WTC11 (cell line): Measurements from ENCODE around the gene DBN1. TPM values are rescaled to one million over a fixed set of nuclear protein-coding genes. Genes with fewer than 3 reads are reported as not detected.

Source experiments
- ARID4B ChIP-seq: sonication (generic); formaldehyde crosslinking; IDR thresholded peaks from 2 replicates; pipeline ENCODE4 v1.8.0; 2023; ENCODE audit warnings: missing genetic modification reagents, mild to moderate bottlenecking, borderline replicate concordance
- E2F4 ChIP-seq: sonication (generic); formaldehyde crosslinking; IDR thresholded peaks from 2 replicates; pipeline ENCODE4 v1.8.1; 2022; ENCODE audit warnings: low read depth, mild to moderate bottlenecking, moderate library complexity, missing genetic modification reagents, borderline replicate concordance
- ELF4 ChIP-seq: sonication (generic); formaldehyde crosslinking; IDR thresholded peaks from 2 replicates; pipeline ENCODE4 v1.8.1; 2022; ENCODE audit warnings: low read depth, mild to moderate bottlenecking, moderate library complexity, missing genetic modification reagents
- ERG ChIP-seq: fragments of 250-450 bp; sonication (Bioruptor Pico); IDR thresholded peaks from 2 replicates; pipeline ENCODE4 v1.8.0; 2021; ENCODE audit warnings: mild to moderate bottlenecking
- ETV6 ChIP-seq: sonication (generic); formaldehyde crosslinking; IDR thresholded peaks from 2 replicates; pipeline ENCODE4 v1.8.1; 2022; ENCODE audit warnings: mild to moderate bottlenecking, missing genetic modification reagents
- FOXK1 ChIP-seq: sonication (generic); formaldehyde crosslinking; IDR thresholded peaks from 2 replicates; pipeline ENCODE4 v1.8.0; 2022; ENCODE audit warnings: mild to moderate bottlenecking, moderate library complexity, missing genetic modification reagents
- FOXP4 ChIP-seq: sonication (generic); formaldehyde crosslinking; IDR thresholded peaks from 2 replicates; pipeline ENCODE4 v1.8.0; 2022; ENCODE audit warnings: mild to moderate bottlenecking, missing genetic modification reagents
- GRHL2 ChIP-seq: fragments of 250-450 bp; sonication (Bioruptor Pico); IDR thresholded peaks from 2 replicates; pipeline ENCODE4 v1.8.0; 2022; ENCODE audit warnings: mild to moderate bottlenecking, moderate library complexity; ENCODE audit not compliant: insufficient replicate concordance, severe bottlenecking
- HMGXB4 ChIP-seq: sonication (generic); formaldehyde crosslinking; IDR thresholded peaks from 2 replicates; pipeline ENCODE4 v1.8.1; 2023; ENCODE audit warnings: mild to moderate bottlenecking, moderate library complexity, missing genetic modification reagents
- IRF1 ChIP-seq: sonication (generic); formaldehyde crosslinking; IDR thresholded peaks from 2 replicates; pipeline ENCODE4 v1.8.0; 2023; ENCODE audit warnings: missing genetic modification reagents
- NFE2L1 ChIP-seq: sonication (generic); formaldehyde crosslinking; IDR thresholded peaks from 2 replicates; pipeline ENCODE4 v1.8.1; 2023; ENCODE audit warnings: missing genetic modification reagents
- NR1H2 ChIP-seq: sonication (generic); formaldehyde crosslinking; IDR thresholded peaks from 2 replicates; pipeline ENCODE4 v1.9.0; 2021; ENCODE audit warnings: mild to moderate bottlenecking, moderate library complexity, missing genetic modification reagents
- RELA ChIP-seq: sonication (generic); formaldehyde crosslinking; IDR thresholded peaks from 2 replicates; pipeline ENCODE4 v1.8.1; 2022; ENCODE audit warnings: missing genetic modification reagents, mild to moderate bottlenecking, borderline replicate concordance
- TEAD1 ChIP-seq: sonication (generic); formaldehyde crosslinking; IDR thresholded peaks from 2 replicates; pipeline ENCODE4 v1.8.0; 2022; ENCODE audit warnings: mild to moderate bottlenecking, missing genetic modification reagents
- TEAD4 ChIP-seq: sonication (generic); formaldehyde crosslinking; IDR thresholded peaks from 2 replicates; pipeline ENCODE4 v1.8.0; 2022; ENCODE audit warnings: mild to moderate bottlenecking, missing genetic modification reagents
- USF1 ChIP-seq: sonication (generic); formaldehyde crosslinking; IDR thresholded peaks from 2 replicates; pipeline ENCODE4 v1.8.0; 2022; ENCODE audit warnings: mild to moderate bottlenecking, missing genetic modification reagents
- USF2 ChIP-seq: sonication (generic); formaldehyde crosslinking; IDR thresholded peaks from 2 replicates; pipeline ENCODE4 v1.8.1; 2023; ENCODE audit warnings: mild to moderate bottlenecking, missing genetic modification reagents, moderate library complexity
- ZNF396 ChIP-seq: fragments of 250-450 bp; sonication (Bioruptor Pico); IDR thresholded peaks from 2 replicates; pipeline ENCODE4 v1.8.0; 2021; ENCODE audit warnings: mild to moderate bottlenecking, moderate library complexity, borderline replicate concordance
- ZNF423 ChIP-seq: fragments of 250-450 bp; sonication (Bioruptor Pico); IDR thresholded peaks from 2 replicates; pipeline ENCODE4 v2.1.2; 2022; ENCODE audit warnings: mild to moderate bottlenecking, moderate library complexity
- ZNF512 ChIP-seq: sonication (generic); formaldehyde crosslinking; IDR thresholded peaks from 2 replicates; pipeline ENCODE4 v1.8.1; 2022; ENCODE audit warnings: missing genetic modification reagents, borderline replicate concordance
- ZNF671 ChIP-seq: fragments of 250-450 bp; sonication (Bioruptor Pico); IDR thresholded peaks from 2 replicates; pipeline ENCODE4 v1.8.0; 2021; ENCODE audit warnings: mild to moderate bottlenecking
- ZSCAN18 ChIP-seq: fragments of 250-450 bp; sonication (Bioruptor Pico); IDR thresholded peaks from 2 replicates; pipeline ENCODE4 v2.1.2; 2022; ENCODE audit warnings: mild to moderate bottlenecking, moderate library complexity
- total RNA-seq: library from RNA; stranded (reverse); gene quantifications from 3 replicates; pipeline ENCODE4 v1.2.3, GENCODE V29; 2021

DBN1 gene
- total RNA-seq, 1 experiment from 2014 or later, result 288 TPM

GRCh38 chr5:177491429-177491945 is 18.1 kb upstream of the DBN1 start (continued):
- TF ChIP-seq ZNF423 (CRISPR knock-in tag) (peak; percentile 80), USF2 (no peak), TEAD1 (CRISPR knock-in tag) (peak; percentile 67; the same call in 1 of the 2 replicates), ZSCAN18 (no peak), ETV6 (CRISPR knock-in tag) (peak; percentile 81; the same call in 1 of the 2 replicates), USF1 (CRISPR knock-in tag) (no peak), GRHL2 (CRISPR knock-in tag) (no peak), ZNF396 (CRISPR knock-in tag) (no peak), ARID4B (peak; percentile 34; the same call in 1 of the 2 replicates), ZNF671 (no peak), TEAD4 (no peak), ELF4 (CRISPR knock-in tag) (no peak), HMGXB4 (CRISPR knock-in tag) (peak; percentile 96), FOXK1 (CRISPR knock-in tag) (peak; percentile 77), NR1H2 (CRISPR knock-in tag) (no peak), ERG (CRISPR knock-in tag) (0 out of 2 replicates have a peak, but pooled peaks have one; percentile 12), FOXP4 (CRISPR knock-in tag) (peak; percentile 78; the same call in 1 of the 2 replicates), ZNF512 (CRISPR knock-in tag) (no peak), RELA (CRISPR knock-in tag) (no peak), NFE2L1 (CRISPR knock-in tag) (no peak), IRF1 (no peak), E2F4 (CRISPR knock-in tag) (no peak)
